NCI-H526 treated with DMSO at 0.1 percent for 48 hours (cell line): ENCODE measurements around the gene ELP6.
"Not testable (repeated sequence)": the region's sequence is repeated elsewhere in the genome, so short reads cannot be mapped to it uniquely, and the experiment has no call there.

Source experiments
- DNase-seq: peaks from one replicate; lab custom pipeline; 2025; lab: John Stamatoyannopoulos, UW

The ELP6 gene

DNA sequence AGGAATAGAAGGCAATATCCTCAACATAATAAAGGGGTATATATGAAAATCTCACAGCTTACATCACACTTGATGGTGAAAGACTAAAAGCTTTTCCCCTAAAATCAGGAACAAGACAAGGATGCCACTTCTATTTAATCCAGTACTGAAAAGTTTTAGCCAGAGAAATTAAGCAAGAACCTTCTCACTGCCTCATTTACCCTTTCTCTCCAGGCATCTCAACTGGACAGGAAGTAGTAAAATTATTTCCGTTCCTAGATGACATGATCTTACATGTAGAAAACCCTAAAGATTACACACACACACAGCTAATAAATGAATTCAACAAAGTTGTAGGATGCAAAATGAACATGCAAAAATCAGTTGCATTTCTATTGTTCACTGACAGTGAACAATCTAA is 48.9 kb downstream of the ELP6 start:
- DNase-seq, result no peak

DNA sequence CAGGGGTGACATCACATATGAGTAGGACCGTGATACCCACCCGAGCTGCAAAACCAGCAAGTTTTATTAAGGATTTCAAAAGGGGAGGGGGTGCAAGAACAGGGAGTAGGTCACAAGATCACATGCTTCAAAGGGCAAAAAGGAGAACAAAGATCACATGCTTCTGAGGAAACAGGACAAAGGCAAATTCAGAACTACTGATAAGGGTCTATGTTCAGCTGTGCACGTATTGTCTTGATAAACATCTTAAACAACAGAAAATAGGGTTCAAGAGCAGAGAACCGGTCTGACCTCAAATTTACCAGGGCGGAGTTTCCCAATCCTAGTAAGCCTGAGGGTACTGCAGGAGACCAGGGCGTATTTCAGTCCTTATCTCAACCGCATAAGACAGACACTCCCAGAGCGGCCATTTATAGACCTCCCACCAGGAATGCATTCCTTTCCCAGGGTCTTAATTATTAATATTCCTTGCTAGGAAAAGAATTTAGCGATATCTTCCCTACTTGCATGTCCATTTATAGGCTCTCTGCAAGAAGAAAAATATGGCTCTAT is 53.9 kb downstream of the ELP6 start:
- DNase-seq, result not testable (repeated sequence)

DNA sequence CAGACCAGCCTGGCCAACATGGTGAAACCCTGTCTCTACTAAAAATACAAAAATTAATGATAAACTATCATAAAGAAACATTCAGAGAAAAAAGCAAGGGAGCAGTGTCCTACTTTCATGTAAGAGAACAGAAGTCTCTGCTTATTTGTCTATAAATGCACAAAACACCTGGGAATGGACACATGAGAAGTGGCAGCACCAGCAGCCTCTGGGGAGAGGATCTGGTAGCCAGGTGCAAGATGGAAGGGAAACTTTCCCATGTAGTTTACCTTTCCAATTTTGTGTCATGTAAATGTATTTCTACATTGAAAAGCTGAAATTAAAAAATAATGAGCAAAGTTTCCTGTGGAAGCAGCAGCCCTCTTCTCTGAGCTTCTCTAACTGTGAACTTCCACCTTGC is 56.5 kb downstream of the ELP6 start:
- no peak for DNase-seq

DNA sequence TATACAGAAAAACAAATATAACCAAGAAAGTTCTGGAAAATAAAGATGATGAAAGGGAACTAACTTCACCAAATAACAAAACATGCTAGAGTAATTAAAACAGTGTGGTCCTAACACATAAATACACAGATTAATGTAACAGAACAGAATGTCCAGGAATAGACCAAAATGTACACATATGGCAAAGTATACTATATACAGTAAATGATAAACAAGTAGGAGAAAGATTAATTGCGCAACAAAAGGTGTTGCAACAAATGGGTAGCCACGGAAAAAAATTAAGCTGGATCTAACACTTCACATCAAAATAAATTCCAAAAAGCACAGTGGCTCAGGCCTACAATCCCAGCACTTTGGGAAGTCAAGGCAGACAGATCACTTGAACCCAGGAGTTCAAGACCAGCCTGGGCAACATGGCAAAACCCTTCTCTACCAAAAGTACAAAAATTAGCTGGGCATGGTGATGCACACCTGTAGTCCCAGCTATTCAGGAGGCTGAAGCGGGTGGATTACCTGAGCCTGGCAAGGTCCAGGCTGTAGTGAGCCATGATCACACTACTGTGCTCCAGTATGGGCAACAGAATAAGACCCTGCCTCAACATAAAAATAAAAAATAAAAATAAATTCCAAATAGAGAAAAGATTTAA is 57.6 kb downstream of the ELP6 start:
- no peak for DNase-seq

DNA sequence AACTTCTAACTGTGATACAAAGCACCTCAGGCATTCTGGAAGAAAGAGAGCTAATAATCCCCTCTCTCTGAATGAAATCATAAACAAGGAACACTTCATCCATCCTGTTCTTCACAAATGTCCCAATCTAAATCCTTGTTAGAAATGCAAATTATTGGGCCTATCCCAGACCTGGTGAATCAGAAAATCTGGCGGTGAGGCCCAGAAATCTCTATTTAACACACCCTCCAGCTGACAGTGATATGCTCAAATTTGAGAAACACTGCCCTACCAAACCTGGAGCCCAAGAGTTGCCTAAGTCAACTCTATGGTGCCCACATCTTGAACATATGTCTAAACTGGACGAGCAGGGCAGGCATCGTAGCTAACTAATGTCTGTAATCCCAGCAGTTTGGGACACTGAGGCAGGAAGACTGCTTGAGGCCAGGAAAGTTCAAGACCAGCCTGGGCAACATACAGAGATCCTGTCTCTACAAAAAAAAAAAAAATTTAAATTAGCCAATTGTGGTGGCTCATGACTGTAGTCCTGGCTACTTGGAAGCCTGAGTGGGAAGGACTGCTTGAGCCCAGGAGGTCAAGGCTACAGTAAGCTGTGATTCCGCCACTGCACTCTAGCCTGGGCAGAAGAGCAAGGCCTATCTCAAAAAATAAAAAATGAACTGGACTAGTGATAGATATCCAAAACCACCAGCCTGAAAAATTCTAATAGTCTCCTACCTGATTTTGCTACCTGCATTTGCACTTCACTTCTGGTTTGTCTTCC is 60.9 kb downstream of the ELP6 start:
- DNase-seq, result no peak
